ENCODE results near the gene ANKRD11. TPM values are rescaled to one million over a fixed set of nuclear protein-coding genes. Genes with fewer than 3 reads are reported as not detected.

Gene ANKRD11
- total RNA-seq, 1 experiment from 2014 or later = 99.4 TPM

DNA sequence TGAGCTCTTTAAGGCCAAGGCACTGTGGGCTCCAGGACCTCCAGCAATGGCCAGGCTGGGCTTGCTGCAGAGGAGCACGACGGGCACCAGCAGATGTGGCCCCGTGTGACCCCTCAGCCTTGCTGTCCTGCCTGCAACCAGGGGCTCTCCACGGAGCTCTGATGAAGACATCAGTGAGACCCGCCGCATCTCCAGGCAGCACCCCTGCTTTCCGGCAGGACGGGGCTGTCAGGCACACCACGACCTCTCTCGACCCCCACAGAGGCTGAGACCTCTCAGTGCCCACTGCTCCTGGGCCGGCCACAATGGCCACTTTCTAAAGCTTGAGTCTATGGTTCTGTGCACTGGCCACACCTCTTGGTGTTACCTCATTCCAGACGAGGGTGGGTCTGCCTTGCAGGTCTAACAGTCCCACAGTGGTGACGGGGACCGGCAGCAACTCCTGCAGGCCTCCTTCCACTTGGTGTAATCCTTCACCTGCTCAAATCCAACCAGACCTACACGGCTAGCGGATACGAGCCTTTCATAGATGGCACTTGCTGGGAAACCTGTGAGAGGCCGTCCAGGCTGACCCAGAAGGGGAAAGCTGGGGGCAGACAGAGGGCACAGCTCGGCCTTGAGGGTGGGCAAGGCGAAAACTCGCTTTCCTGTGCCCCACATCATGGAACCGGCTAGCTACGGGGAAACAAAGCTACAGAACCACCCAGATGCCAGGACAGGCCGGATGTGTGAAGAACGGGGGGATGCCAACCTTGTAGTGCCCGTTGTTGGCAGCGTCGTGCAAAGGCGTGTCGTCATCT lies 202.4 kb downstream of the ANKRD11 start:
- Histone ChIP-seq H3K4me1 (ENCODE audit: control insufficient read depth, insufficient read depth, low read length) (peaks cover 16% of the 10 kb centered on the region), H3K27me3 (ENCODE audit: control insufficient read depth, insufficient read depth, low read length) (no peaks in the 10 kb centered on the region), H3K4me3 (ENCODE audit: low read depth in 2 of 2, low read length in 2 of 2) (no peak overlapping the region), H3K27ac (ENCODE audit: low read length) (no peak overlapping the region), H3K9me3 (ENCODE audit: control insufficient read depth, insufficient read depth, low read depth, low read length) (no peaks in the 10 kb centered on the region), H3K36me3 (ENCODE audit: control insufficient read depth, insufficient read depth, low read length) (peaks cover 9% of the 10 kb centered on the region)
- BruUV-seq (replicated peaks) = no TSS peak
- ATAC-seq (no peak), DNase-seq (ENCODE audit: low read depth, low spot score) (no peak)
- intact Hi-C loops (cut with micrococcal nuclease; ENCODE audit: unreplicated experiment) = no loop called here
- no peak for TF ChIP-seq TCF7L2 (IDR thresholded peaks at IDR 0.05; ENCODE audit: low read depth, low read length)
- TF ChIP-seq, protein P1, sequence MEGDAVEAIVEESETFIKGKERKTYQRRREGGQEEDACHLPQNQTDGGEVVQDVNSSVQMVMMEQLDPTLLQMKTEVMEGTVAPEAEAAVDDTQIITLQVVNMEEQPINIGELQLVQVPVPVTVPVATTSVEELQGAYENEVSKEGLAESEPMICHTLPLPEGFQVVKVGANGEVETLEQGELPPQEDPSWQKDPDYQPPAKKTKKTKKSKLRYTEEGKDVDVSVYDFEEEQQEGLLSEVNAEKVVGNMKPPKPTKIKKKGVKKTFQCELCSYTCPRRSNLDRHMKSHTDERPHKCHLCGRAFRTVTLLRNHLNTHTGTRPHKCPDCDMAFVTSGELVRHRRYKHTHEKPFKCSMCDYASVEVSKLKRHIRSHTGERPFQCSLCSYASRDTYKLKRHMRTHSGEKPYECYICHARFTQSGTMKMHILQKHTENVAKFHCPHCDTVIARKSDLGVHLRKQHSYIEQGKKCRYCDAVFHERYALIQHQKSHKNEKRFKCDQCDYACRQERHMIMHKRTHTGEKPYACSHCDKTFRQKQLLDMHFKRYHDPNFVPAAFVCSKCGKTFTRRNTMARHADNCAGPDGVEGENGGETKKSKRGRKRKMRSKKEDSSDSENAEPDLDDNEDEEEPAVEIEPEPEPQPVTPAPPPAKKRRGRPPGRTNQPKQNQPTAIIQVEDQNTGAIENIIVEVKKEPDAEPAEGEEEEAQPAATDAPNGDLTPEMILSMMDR (IDR thresholded peaks at IDR 0.05) = no peak
- TF ChIP-seq SIN3A (IDR thresholded peaks at IDR 0.05; ENCODE audit: borderline replicate concordance, insufficient read depth, low read depth, low read length) = no peak
- in situ Hi-C loops (cut with HindIII; ENCODE audit: low pct_unique_long_range_greater_than_20kb, low sequenced_read_pairs) = no loop called here
- POLR2A ChIA-PET = no interaction called here
- CTCF ChIA-PET = no interaction called here

DNA sequence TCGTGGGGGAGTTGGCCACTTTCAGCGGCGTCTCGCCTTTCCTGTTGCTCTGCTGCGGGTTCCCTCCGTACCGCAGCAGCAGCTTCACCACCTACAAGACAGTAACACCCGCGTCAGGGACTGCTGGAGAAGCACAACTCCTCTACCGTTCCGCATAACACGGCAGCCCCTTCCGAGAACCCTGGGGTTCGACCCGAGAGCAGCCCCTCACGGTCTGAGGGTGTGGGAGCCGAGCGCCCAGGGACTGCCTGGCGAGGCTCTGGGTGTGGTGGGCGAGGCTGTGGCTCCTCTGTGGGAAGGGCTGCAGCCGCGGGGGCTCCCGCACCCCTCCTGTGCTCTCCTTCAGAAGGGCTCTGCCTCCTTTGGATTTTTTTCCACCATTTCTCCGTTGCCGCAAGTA lies 204.3 kb downstream of the ANKRD11 start:
- no peak for DNase-seq (ENCODE audit: low read depth, low spot score)
- H3K4me1 ChIP-seq (ENCODE audit: control insufficient read depth, insufficient read depth, low read length) = peaks cover 4% of the 10 kb centered on the region
- no peak overlapping the region for H3K4me3 ChIP-seq (ENCODE audit: low read depth in 2 of 2, low read length in 2 of 2)
- ChIA-PET CTCF (no interaction called here), POLR2A (no interaction called here)
- BruUV-seq (replicated peaks) = no TSS peak
- H3K27ac ChIP-seq (ENCODE audit: low read length) = no peak overlapping the region
- intact Hi-C loops (cut with micrococcal nuclease; ENCODE audit: unreplicated experiment) (no loop called here), in situ Hi-C loops (cut with HindIII; ENCODE audit: low pct_unique_long_range_greater_than_20kb, low sequenced_read_pairs) (no loop called here)
- H3K9me3 ChIP-seq (ENCODE audit: control insufficient read depth, insufficient read depth, low read depth, low read length) = no peaks in the 10 kb centered on the region
- H3K36me3 ChIP-seq (ENCODE audit: control insufficient read depth, insufficient read depth, low read length) = peaks cover 9% of the 10 kb centered on the region
- TF ChIP-seq, protein P1 (IDR thresholded peaks at IDR 0.05) = no peak
- TF ChIP-seq POLR2AphosphoS5 (IDR thresholded peaks at IDR 0.05; ENCODE audit: low read depth, low read length) = no peak
- H3K27me3 ChIP-seq (ENCODE audit: control insufficient read depth, insufficient read depth, low read length) = no peaks in the 10 kb centered on the region
- no peak for ATAC-seq

DNA sequence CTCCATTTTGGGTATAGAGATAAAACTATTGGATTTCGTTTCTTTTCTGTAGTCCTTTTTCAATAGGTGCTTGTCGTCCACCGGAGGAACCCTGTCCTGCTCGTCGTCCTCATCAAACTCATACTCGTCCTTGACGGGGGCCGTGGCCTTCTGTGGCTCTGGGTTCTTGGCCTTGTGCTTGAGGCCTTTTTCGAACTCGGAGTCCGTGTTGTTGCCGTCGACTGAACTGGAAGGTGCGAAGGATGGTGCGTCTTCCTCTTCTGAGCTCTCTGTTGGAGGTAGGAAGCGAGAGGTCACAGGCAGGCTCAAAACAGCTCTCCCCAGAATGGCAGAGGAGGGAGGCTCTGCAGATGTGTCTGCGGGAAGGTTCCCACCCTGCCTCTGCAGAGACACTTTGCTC lies 205.0 kb downstream of the ANKRD11 start:
- H3K27me3 ChIP-seq (ENCODE audit: control insufficient read depth, insufficient read depth, low read length) = no peaks in the 10 kb centered on the region
- DNase-seq (ENCODE audit: low read depth, low spot score) (no peak), ATAC-seq (no peak)
- BruUV-seq (replicated peaks) = no TSS peak
- ChIA-PET POLR2A (interaction anchor here (0.5 kb wide), 1 partner anchor 230 kb away, joined by 4 read pairs; no protein-coding TSS in a partner anchor), CTCF (no interaction called here)
- H3K27ac ChIP-seq (ENCODE audit: low read length) = no peak overlapping the region
- H3K9me3 ChIP-seq (ENCODE audit: control insufficient read depth, insufficient read depth, low read depth, low read length) = no peaks in the 10 kb centered on the region
- peaks cover 9% of the 10 kb centered on the region for H3K36me3 ChIP-seq (ENCODE audit: control insufficient read depth, insufficient read depth, low read length)
- no peak overlapping the region for H3K4me3 ChIP-seq (ENCODE audit: low read depth in 2 of 2, low read length in 2 of 2)
- intact Hi-C loops (cut with micrococcal nuclease; ENCODE audit: unreplicated experiment) (no loop called here), in situ Hi-C loops (cut with HindIII; ENCODE audit: low pct_unique_long_range_greater_than_20kb, low sequenced_read_pairs) (no loop called here)
- peaks cover 4% of the 10 kb centered on the region for H3K4me1 ChIP-seq (ENCODE audit: control insufficient read depth, insufficient read depth, low read length)
- TF ChIP-seq, protein P1 (IDR thresholded peaks at IDR 0.05) = no peak
- TF ChIP-seq TCF7L2 (IDR thresholded peaks at IDR 0.05; ENCODE audit: low read depth, low read length) (no peak), SIN3A (IDR thresholded peaks at IDR 0.05; ENCODE audit: borderline replicate concordance, insufficient read depth, low read depth, low read length) (no peak), POLR2AphosphoS5 (IDR thresholded peaks at IDR 0.05; ENCODE audit: low read depth, low read length) (no peak)
- TF ChIP-seq, protein P2, sequence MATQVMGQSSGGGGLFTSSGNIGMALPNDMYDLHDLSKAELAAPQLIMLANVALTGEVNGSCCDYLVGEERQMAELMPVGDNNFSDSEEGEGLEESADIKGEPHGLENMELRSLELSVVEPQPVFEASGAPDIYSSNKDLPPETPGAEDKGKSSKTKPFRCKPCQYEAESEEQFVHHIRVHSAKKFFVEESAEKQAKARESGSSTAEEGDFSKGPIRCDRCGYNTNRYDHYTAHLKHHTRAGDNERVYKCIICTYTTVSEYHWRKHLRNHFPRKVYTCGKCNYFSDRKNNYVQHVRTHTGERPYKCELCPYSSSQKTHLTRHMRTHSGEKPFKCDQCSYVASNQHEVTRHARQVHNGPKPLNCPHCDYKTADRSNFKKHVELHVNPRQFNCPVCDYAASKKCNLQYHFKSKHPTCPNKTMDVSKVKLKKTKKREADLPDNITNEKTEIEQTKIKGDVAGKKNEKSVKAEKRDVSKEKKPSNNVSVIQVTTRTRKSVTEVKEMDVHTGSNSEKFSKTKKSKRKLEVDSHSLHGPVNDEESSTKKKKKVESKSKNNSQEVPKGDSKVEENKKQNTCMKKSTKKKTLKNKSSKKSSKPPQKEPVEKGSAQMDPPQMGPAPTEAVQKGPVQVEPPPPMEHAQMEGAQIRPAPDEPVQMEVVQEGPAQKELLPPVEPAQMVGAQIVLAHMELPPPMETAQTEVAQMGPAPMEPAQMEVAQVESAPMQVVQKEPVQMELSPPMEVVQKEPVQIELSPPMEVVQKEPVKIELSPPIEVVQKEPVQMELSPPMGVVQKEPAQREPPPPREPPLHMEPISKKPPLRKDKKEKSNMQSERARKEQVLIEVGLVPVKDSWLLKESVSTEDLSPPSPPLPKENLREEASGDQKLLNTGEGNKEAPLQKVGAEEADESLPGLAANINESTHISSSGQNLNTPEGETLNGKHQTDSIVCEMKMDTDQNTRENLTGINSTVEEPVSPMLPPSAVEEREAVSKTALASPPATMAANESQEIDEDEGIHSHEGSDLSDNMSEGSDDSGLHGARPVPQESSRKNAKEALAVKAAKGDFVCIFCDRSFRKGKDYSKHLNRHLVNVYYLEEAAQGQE (IDR thresholded peaks at IDR 0.05; ENCODE audit: insufficient read depth in 1 of 2, low read depth in 2 of 2, low read length in 1 of 2) = no peak

Data from Panc1 (cell line).